Renal cortex interstitium (tissue), 11 donors: ENCODE data around the gene CDHR2. TPM values are rescaled to one million over a fixed set of nuclear protein-coding genes. Genes with fewer than 3 reads are reported as not detected.

ENCODE experiments used
- DNase-seq, 11 donors: peaks; one replicate each; pipeline ENCODE4 v3.0.0-alpha.2; 2013; ENCODE audit warnings: low read depth in 9 of 11, low spot score in 4 of 11; ENCODE audit errors: extremely low read depth in 1 of 11
- polyA plus RNA-seq, 3 donors: library from polyadenylated mRNA; unstranded; fragments of 120-200 nt; gene quantifications; one replicate each; pipeline ENCODE4 v1.2.1, GENCODE V29; 2013; ENCODE audit not compliant: insufficient read length in 3 of 3

The CDHR2 gene
- polyA plus RNA-seq, 3 donors, result 21.5 to 25.8 (median 24.4) TPM

DNA sequence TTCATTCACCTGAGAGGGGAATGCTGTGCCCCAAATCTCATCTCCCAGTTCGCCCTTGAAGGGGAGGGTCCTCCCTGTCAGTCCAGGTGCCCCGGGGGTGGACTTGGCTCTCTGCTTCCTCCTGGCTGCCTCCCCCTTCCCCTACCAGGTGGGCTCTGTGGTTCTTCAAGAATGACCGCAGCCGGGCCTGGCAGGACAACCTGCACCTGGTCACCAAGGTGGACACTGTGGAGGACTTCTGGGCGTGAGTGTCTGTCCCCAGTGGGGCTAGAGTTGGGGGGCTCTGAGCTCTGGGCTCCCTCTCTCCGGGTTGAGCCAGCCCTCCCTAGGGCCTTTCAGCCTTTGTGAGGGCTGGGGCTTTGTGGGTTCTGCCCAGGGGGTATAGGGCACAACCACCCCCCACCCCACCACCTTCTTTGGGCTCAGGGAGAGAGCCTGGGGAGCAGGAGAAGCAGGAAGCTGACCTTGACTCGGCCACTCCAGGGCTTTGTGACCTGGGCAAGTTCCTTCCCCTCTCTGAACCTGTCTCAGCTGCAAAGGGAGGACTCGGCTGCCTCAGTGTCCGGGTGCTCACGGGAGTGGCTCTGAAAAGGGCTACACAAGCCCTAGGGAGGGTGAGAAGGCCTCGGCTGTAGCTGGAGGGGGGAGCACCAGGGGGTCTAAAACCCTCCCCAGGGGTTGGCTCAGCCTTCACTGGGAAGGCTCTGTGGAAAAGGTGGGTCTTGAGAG is 94.5 kb downstream of the CDHR2 start:
- no peak for DNase-seq

DNA sequence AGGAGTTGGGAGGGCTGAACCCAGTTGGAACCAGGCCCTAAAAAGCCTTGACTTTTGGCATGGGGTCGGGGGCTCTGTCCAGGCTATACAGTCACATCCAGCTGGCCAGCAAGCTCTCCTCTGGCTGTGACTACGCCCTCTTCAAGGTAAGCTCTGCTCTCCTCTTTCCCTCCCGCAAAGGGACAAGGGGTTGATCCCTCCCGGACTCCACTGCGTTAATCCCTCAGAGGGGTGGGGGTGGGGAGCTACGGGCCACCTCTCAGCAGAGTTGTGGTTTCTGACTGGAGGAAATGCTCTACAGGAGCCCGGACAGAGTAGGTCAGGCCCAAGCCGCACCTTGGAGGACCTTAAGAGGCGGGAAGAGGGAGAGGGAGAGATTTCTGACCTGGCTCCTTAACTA is 95.2 kb downstream of the CDHR2 start:
- no peak for DNase-seq

DNA sequence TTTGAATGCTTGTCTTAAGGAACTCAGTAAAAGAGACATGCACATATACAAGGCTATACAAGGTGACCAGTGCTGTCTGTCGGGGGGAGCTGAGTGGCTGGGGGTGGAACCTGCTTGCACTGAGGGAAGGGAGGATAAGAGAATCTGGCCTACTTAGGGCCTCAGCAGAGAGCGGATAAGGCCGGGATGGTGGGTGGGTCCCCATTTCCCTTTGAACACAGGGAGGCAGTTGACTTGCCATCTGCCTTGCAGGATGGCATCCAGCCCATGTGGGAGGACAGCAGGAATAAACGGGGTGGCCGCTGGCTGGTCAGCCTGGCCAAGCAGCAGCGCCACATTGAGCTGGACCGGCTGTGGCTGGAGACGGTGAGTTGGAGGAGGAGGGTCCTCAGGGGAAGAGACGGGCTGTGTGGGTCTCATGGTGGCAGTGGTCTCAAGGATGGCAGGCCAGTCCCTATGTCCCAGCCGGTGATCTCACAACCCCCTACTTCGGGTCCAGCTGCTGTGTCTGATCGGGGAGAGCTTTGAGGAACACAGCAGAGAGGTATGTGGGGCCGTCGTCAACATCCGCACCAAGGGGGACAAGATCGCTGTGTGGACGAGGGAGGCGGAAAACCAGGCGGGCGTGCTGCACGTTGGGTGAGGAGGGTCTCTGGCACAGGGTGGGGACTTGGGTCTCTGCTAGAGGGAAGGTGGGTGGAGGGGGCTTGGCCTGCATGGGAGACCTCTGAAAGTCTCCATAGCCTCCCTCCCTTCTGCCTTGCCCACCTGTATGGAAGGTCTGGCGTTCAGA is 95.9 kb downstream of the CDHR2 start:
- DNase-seq, result no peak

Other genes with a start within 250 kb of the CDHR2 start
- gene KIAA1191, start 187.6 kb upstream of the CDHR2 start, polyA plus RNA-seq, result 100 to 1,000 TPM; 148 to 154 (median 152) TPM
- 10 to 100 TPM; 11.8 to 15.9 (median 12.2) TPM for gene ARL10, start 183.9 kb upstream of the CDHR2 start, polyA plus RNA-seq
- 10 to 100 TPM; 28.1 to 32.4 (median 28.5) TPM for gene NOP16, start 160.7 kb upstream of the CDHR2 start, polyA plus RNA-seq
- gene HIGD2A, start 160.6 kb upstream of the CDHR2 start, polyA plus RNA-seq, result 100 to 1,000 TPM in 2 of 3 donors, 10 to 100 TPM in 1; 98.0 to 120 (median 112) TPM
- 10 to 100 TPM; 46.6 to 57.0 (median 54.7) TPM for gene CLTB, start 132.8 kb upstream of the CDHR2 start, polyA plus RNA-seq
- gene FAF2, start 101.0 kb upstream of the CDHR2 start, polyA plus RNA-seq, result 10 to 100 TPM; 47.2 to 50.4 (median 47.5) TPM
- 10 to 100 TPM; 42.6 to 81.9 (median 56.1) TPM for gene RNF44, start 11.9 kb upstream of the CDHR2 start, polyA plus RNA-seq
- gene GPRIN1, start 60.8 kb downstream of the CDHR2 start, polyA plus RNA-seq, result 1 to 10 TPM; 1.4 to 2.3 (median 2.2) TPM
- gene SNCB, start 81.2 kb downstream of the CDHR2 start, polyA plus RNA-seq, result under 1 TPM in 1 of 3 donors, not detected in 2; 0.42 TPM
- gene EIF4E1B, start 81.3 kb downstream of the CDHR2 start, polyA plus RNA-seq, result under 1 TPM in 1 of 3 donors, not detected in 2; 0.09 TPM
- gene TSPAN17, start 98.1 kb downstream of the CDHR2 start, polyA plus RNA-seq, result 10 to 100 TPM; 27.7 to 36.1 (median 32.8) TPM